GM10266 (cell line): ENCODE measurements around the gene SP2.

Experiments
- DNase-seq: peaks from one replicate; pipeline ENCODE4 v3.0.0; 2012; ENCODE audit errors: extremely low spot score
- CTCF ChIP-seq: IDR thresholded peaks from 2 replicates; pipeline ENCODE4 v1.5.1; 2012; ENCODE audit warnings: mild to moderate bottlenecking, low read depth; ENCODE audit not compliant: control insufficient read depth, insufficient read depth; ENCODE audit errors: missing control alignments

SP2 gene

GRCh38 chr17:47941246-47942095, 45.4 kb downstream of the SP2 start, which contains the start of gene PNPO:
TSS of gene PNPO (plus strand) at chr17:47941571. CDS start at chr17:47941676, 105 bp downstream.
- peak; percentile 94 for DNase-seq
- TF ChIP-seq CTCF: no peak

- DNase-seq: no peak
- TF ChIP-seq CTCF: no peak
Observed at GRCh38 chr17:47942096-47942510, 46.1 kb downstream of the SP2 start.

- DNase-seq: no peak
- TF ChIP-seq CTCF: no peak
Observed at GRCh38 chr17:47942568-47942967, 46.5 kb downstream of the SP2 start.

GRCh38 chr17:47945080-47945479, 49.0 kb downstream of the SP2 start:
- TF ChIP-seq CTCF: no peak
- DNase-seq: no peak

- DNase-seq: no peak
- TF ChIP-seq CTCF: no peak
Observed at GRCh38 chr17:47945529-47946508, 49.8 kb downstream of the SP2 start.

- no peak for DNase-seq
- TF ChIP-seq CTCF: no peak
Observed at GRCh38 chr17:47946516-47946915, 50.5 kb downstream of the SP2 start.

- DNase-seq: peak; percentile 87
Observed at GRCh38 chr17:47946929-47947397, 50.9 kb downstream of the SP2 start.

More at GRCh38 chr17:47946929-47947397, 50.9 kb downstream of the SP2 start:
- peak; percentile 74 for TF ChIP-seq CTCF
